OCI-LY1 (cell line): ENCODE data around the gene BCL2.

Experiments
- CTCF ChIP-seq: fragments of 200-600 bp; sonication (generic), shearing (Covaris generic); IDR thresholded peaks from 2 replicates; pipeline ENCODE4 v1.5.1; 2017; ENCODE audit warnings: mild to moderate bottlenecking, antibody characterized with exemption, low read length, moderate library complexity, mixed read lengths
- EZH2 ChIP-seq: fragments of 200-600 bp; sonication (generic), shearing (Covaris generic); IDR thresholded peaks from 2 replicates; pipeline ENCODE4 v1.8.0; 2017; ENCODE audit warnings: borderline replicate concordance, mixed run types, mild to moderate bottlenecking, antibody characterized with exemption, low read length, moderate library complexity, mixed read lengths

GRCh38 chr18:63120620-63121019 lies 198.9 kb downstream of the BCL2 start:
- TF ChIP-seq CTCF (no peak), EZH2 (no peak)
